GM23338 (cell line): ENCODE data around the gene MVP. TPM values are rescaled to one million over a fixed set of nuclear protein-coding genes. Genes with fewer than 3 reads are reported as not detected.

Experiments
- ATAC-seq: fragments of 200-7000 bp; cut with Tn5 transposase; 3 replicates; pipeline ENCODE4 v1.9.1; 2020
- DNase-seq: peaks from one replicate; pipeline ENCODE4 v3.0.0-alpha.2; 2015; ENCODE audit warnings: low spot score
- H2AFZ ChIP-seq: fragments of 200-600 bp; sonication (generic); 2 replicates; pipeline ENCODE4 v1.8.0; 2016; ENCODE audit warnings: antibody characterized with exemption, mild to moderate bottlenecking, moderate library complexity
- H3F3A ChIP-seq: fragments of 200-600 bp; sonication (generic); replicated peaks from 2 replicates; pipeline ENCODE4 v1.8.0; 2017; ENCODE audit warnings: antibody characterized with exemption, mixed run types, low read depth
- H3K27ac ChIP-seq: fragments of 200-600 bp; sonication (generic); 2 replicates; pipeline ENCODE4 v1.6.1; 2016; ENCODE audit warnings: low read depth
- H3K27me3 ChIP-seq: fragments of 200-600 bp; sonication (generic); 2 replicates; pipeline ENCODE4 v1.8.0; 2016; ENCODE audit warnings: mild to moderate bottlenecking, mixed run types, moderate library complexity; ENCODE audit not compliant: insufficient read depth
- H3K36me3 ChIP-seq: fragments of 200-600 bp; sonication (generic); 2 replicates; pipeline ENCODE4 v1.8.0; 2016; ENCODE audit warnings: mild to moderate bottlenecking; ENCODE audit not compliant: insufficient read depth
- H3K4me1 ChIP-seq: fragments of 200-600 bp; sonication (generic); 2 replicates; pipeline ENCODE4 v1.8.0; 2016; ENCODE audit warnings: mild to moderate bottlenecking, moderate library complexity; ENCODE audit not compliant: insufficient read depth
- H3K4me2 ChIP-seq: fragments of 200-600 bp; sonication (generic); 2 replicates; pipeline ENCODE4 v1.7.1; 2017; ENCODE audit warnings: mixed run types
- H3K4me3 ChIP-seq: fragments of 200-600 bp; sonication (generic); 2 replicates; pipeline ENCODE4 v1.6.1; 2016; ENCODE audit warnings: mixed run types
- H3K79me2 ChIP-seq: fragments of 200-600 bp; sonication (generic); replicated peaks from 2 replicates; pipeline ENCODE4 v1.8.0; 2017; ENCODE audit warnings: mild to moderate bottlenecking; ENCODE audit not compliant: insufficient read depth
- H3K9me2 ChIP-seq: fragments of 200-600 bp; sonication (generic); 2 replicates; pipeline ENCODE4 v1.8.0; 2017; ENCODE audit not compliant: insufficient read depth
- H4K20me1 ChIP-seq: fragments of 200-600 bp; sonication (generic); replicated peaks from 2 replicates; pipeline ENCODE4 v1.8.0; 2017; ENCODE audit warnings: mild to moderate bottlenecking; ENCODE audit not compliant: insufficient read depth
- H3K27ac Mint-ChIP-seq: 2 replicates; pipeline ENCODE4 v1.8.0; 2020; ENCODE audit warnings: inconsistent platforms, mild to moderate bottlenecking, moderate library complexity, mixed read lengths
- H3K27me3 Mint-ChIP-seq: 3 replicates; pipeline ENCODE4 v1.8.0; 2022; ENCODE audit warnings: low read depth, mild to moderate bottlenecking, moderate library complexity, mixed read lengths, inconsistent platforms; ENCODE audit not compliant: insufficient read depth, poor library complexity
- H3K36me3 Mint-ChIP-seq: 3 replicates; pipeline ENCODE4 v1.8.0; 2021; ENCODE audit warnings: low read depth, mild to moderate bottlenecking, inconsistent platforms, moderate library complexity, mixed read lengths
- H3K4me1 Mint-ChIP-seq: 3 replicates; pipeline ENCODE4 v1.8.0; 2020; ENCODE audit warnings: mild to moderate bottlenecking, inconsistent platforms, mixed read lengths
- H3K4me3 Mint-ChIP-seq: 3 replicates; pipeline ENCODE4 v1.8.0; 2021; ENCODE audit warnings: moderate library complexity, mild to moderate bottlenecking, inconsistent platforms, mixed read lengths
- H3K9me3 Mint-ChIP-seq: 3 replicates; pipeline ENCODE4 v1.8.0; 2020; ENCODE audit warnings: moderate library complexity, mild to moderate bottlenecking, inconsistent platforms, mixed read lengths
- CREB1 ChIP-seq: fragments of 250-450 bp; sonication (Bioruptor Pico); IDR thresholded peaks from 2 replicates; pipeline ENCODE4 v1.5.0; 2020; ENCODE audit warnings: low read depth, mild to moderate bottlenecking, moderate library complexity
- CTCF ChIP-seq, 2 experiments: fragments of 200-600 bp in 1 of 2; sonication (generic) in 1 of 2; conservative IDR thresholded peaks; 2 replicates each; pipeline versions ENCODE4 v1.5.1 to v1.6.1; 2016 to 2017; ENCODE audit warnings: antibody characterized with exemption in 2 of 2, low read depth in 2 of 2, mild to moderate bottlenecking in 2 of 2, moderate library complexity in 1 of 2
- EZH2phosphoT487 ChIP-seq: fragments of 200-600 bp; sonication (generic); IDR thresholded peaks from one replicate; pipeline ENCODE4 v1.8.1; 2018; ENCODE audit warnings: antibody characterized with exemption; ENCODE audit not compliant: unreplicated experiment
- JUNB ChIP-seq: IDR thresholded peaks from one replicate; pipeline ENCODE4 v1.6.1; 2016; ENCODE audit warnings: antibody characterized with exemption; ENCODE audit not compliant: unreplicated experiment
- NANOG ChIP-seq: IDR thresholded peaks from 2 replicates; pipeline ENCODE4 v1.6.1; 2016; ENCODE audit warnings: antibody characterized with exemption, borderline replicate concordance
- POLR2AphosphoS5 ChIP-seq: IDR thresholded peaks from 2 replicates; pipeline ENCODE4 v1.6.1; 2016; ENCODE audit warnings: antibody characterized with exemption, low read depth
- REST ChIP-seq: IDR thresholded peaks from one replicate; pipeline ENCODE4 v1.6.1; 2018; ENCODE audit warnings: antibody characterized with exemption; ENCODE audit not compliant: unreplicated experiment
- STAT1 ChIP-seq: IDR thresholded peaks from one replicate; pipeline ENCODE4 v1.6.1; 2016; ENCODE audit warnings: antibody characterized with exemption; ENCODE audit not compliant: unreplicated experiment
- ZNF114 ChIP-seq: fragments of 250-450 bp; sonication (Bioruptor Pico); IDR thresholded peaks from 2 replicates; pipeline ENCODE4 v1.5.0; 2020; ENCODE audit warnings: mild to moderate bottlenecking, moderate library complexity
- polyA plus RNA-seq: library from polyadenylated mRNA; unstranded; fragments of >200 nt; fragmentation: Nextera tagmentation; extraction: Ambion mirVana; gene quantifications from 2 replicates; pipeline ENCODE4 v1.2.1, GENCODE V29; 2016
- total RNA-seq: library from RNA; depleted of rRNA; stranded (reverse); fragments of >200 nt; shearing (Covaris generic); gene quantifications from 2 replicates; pipeline ENCODE4 v1.2.3, GENCODE V29; 2014
- TF ChIP-seq, protein P1 (sequence below): IDR thresholded peaks from 2 replicates; pipeline ENCODE4 v1.6.1; 2016; ENCODE audit warnings: antibody characterized with exemption
- TF ChIP-seq, protein P2 (sequence below): fragments of 250-450 bp; sonication (Bioruptor Pico); IDR thresholded peaks from 2 replicates; pipeline ENCODE4 v1.5.0; 2020; ENCODE audit warnings: mild to moderate bottlenecking, moderate library complexity

The MVP gene
- total and polyA plus RNA-seq, 2 experiments from 2014 or later, result 1.4 to 3.7 TPM

GRCh38 chr16:29852654-29853053 lies 32.4 kb downstream of the MVP start (continued):
- TF ChIP-seq, protein P1, sequence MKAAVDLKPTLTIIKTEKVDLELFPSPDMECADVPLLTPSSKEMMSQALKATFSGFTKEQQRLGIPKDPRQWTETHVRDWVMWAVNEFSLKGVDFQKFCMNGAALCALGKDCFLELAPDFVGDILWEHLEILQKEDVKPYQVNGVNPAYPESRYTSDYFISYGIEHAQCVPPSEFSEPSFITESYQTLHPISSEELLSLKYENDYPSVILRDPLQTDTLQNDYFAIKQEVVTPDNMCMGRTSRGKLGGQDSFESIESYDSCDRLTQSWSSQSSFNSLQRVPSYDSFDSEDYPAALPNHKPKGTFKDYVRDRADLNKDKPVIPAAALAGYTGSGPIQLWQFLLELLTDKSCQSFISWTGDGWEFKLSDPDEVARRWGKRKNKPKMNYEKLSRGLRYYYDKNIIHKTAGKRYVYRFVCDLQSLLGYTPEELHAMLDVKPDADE, result no peak
- TF ChIP-seq POLR2AphosphoS5, result no peak
- TF ChIP-seq EZH2phosphoT487, result no peak

- Mint-ChIP-seq H3K4me3 (no peak overlapping the region; the same call in 2 of the 3 replicates), H3K9me3 (no peaks in the 10 kb centered on the region; the same call in 2 of the 3 replicates), H3K27ac (no peak overlapping the region), H3K36me3 (peaks cover 15% of the 10 kb centered on the region), H3K27me3 (peaks cover 13% of the 10 kb centered on the region), H3K4me1 (peaks cover 12% of the 10 kb centered on the region)
- Histone ChIP-seq H3K27me3 (no peaks in the 10 kb centered on the region), H3K27ac (no peak overlapping the region), H3F3A (0 out of 2 replicates have a peak, but pooled peaks cover 3% of the 10 kb centered on the region), H3K9me2 (no peaks in the 10 kb centered on the region), H2AFZ (no peak overlapping the region), H3K4me3 (no peak overlapping the region), H3K36me3 (no peaks in the 10 kb centered on the region), H3K4me2 (no peak overlapping the region), H4K20me1 (no peaks in the 10 kb centered on the region), H3K79me2 (no peaks in the 10 kb centered on the region), H3K4me1 (no peaks in the 10 kb centered on the region)
- DNase-seq (no peak), ATAC-seq (peak; percentile 18; the same call in 1 of the 3 replicates)
- TF ChIP-seq REST (no peak), CREB1 (no peak), CTCF (conservative IDR thresholded peaks at IDR 0.05; ENCODE audit: low read depth in 2 of 2) (no peak), STAT1 (no peak), ZNF114 (CRISPR knock-in tag) (no peak), EZH2phosphoT487 (no peak), POLR2AphosphoS5 (no peak), JUNB (no peak), NANOG (no peak)
- TF ChIP-seq, protein P2, sequence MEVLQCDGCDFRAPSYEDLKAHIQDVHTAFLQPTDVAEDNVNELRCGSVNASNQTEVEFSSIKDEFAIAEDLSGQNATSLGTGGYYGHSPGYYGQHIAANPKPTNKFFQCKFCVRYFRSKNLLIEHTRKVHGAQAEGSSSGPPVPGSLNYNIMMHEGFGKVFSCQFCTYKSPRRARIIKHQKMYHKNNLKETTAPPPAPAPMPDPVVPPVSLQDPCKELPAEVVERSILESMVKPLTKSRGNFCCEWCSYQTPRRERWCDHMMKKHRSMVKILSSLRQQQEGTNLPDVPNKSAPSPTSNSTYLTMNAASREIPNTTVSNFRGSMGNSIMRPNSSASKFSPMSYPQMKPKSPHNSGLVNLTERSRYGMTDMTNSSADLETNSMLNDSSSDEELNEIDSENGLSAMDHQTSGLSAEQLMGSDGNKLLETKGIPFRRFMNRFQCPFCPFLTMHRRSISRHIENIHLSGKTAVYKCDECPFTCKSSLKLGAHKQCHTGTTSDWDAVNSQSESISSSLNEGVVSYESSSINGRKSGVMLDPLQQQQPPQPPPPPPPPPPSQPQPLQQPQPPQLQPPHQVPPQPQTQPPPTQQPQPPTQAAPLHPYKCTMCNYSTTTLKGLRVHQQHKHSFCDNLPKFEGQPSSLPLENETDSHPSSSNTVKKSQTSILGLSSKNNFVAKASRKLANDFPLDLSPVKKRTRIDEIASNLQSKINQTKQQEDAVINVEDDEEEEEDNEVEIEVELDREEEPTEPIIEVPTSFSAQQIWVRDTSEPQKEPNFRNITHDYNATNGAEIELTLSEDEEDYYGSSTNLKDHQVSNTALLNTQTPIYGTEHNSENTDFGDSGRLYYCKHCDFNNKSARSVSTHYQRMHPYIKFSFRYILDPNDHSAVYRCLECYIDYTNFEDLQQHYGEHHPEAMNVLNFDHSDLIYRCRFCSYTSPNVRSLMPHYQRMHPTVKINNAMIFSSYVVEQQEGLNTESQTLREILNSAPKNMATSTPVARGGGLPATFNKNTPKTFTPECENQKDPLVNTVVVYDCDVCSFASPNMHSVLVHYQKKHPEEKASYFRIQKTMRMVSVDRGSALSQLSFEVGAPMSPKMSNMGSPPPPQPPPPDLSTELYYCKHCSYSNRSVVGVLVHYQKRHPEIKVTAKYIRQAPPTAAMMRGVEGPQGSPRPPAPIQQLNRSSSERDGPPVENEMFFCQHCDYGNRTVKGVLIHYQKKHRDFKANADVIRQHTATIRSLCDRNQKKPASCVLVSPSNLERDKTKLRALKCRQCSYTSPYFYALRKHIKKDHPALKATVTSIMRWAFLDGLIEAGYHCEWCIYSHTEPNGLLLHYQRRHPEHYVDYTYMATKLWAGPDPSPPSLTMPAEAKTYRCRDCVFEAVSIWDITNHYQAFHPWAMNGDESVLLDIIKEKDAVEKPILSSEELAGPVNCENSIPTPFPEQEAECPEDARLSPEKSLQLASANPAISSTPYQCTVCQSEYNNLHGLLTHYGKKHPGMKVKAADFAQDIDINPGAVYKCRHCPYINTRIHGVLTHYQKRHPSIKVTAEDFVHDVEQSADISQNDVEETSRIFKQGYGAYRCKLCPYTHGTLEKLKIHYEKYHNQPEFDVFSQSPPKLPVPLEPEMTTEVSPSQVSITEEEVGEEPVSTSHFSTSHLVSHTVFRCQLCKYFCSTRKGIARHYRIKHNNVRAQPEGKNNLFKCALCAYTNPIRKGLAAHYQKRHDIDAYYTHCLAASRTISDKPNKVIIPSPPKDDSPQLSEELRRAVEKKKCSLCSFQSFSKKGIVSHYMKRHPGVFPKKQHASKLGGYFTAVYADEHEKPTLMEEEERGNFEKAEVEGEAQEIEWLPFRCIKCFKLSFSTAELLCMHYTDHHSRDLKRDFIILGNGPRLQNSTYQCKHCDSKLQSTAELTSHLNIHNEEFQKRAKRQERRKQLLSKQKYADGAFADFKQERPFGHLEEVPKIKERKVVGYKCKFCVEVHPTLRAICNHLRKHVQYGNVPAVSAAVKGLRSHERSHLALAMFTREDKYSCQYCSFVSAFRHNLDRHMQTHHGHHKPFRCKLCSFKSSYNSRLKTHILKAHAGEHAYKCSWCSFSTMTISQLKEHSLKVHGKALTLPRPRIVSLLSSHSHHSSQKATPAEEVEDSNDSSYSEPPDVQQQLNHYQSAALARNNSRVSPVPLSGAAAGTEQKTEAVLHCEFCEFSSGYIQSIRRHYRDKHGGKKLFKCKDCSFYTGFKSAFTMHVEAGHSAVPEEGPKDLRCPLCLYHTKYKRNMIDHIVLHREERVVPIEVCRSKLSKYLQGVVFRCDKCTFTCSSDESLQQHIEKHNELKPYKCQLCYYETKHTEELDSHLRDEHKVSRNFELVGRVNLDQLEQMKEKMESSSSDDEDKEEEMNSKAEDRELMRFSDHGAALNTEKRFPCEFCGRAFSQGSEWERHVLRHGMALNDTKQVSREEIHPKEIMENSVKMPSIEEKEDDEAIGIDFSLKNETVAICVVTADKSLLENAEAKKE, result no peak
- TF ChIP-seq, protein P1, result no peak
Measured at GRCh38 chr16:29854520-29855100, 34.3 kb downstream of the MVP start.
